ENCODE measurements around the gene NFE2L1. TPM values are rescaled to one million over a fixed set of nuclear protein-coding genes. Genes with fewer than 3 reads are reported as not detected.
A peak's percentile ranks its signal among the peaks of the same experiment; 100 is the strongest.

Gene NFE2L1
- total and polyA plus RNA-seq, 2 experiments from 2014 or later, result 42.4 to 86.4 TPM

- no peaks in the 10 kb centered on the region for H3K36me3 ChIP-seq (replicated peaks; ENCODE audit: insufficient read depth, low read depth)
- H3K4me1 ChIP-seq (ENCODE audit: insufficient read depth), result peaks cover 7% of the 10 kb centered on the region
- peaks cover 19% of the 10 kb centered on the region for H4K20me1 ChIP-seq (ENCODE audit: insufficient read depth, poor library complexity, severe bottlenecking)
- no peak overlapping the region for H2AFZ ChIP-seq
- H3K9me3 ChIP-seq (ENCODE audit: low read depth), result no peaks in the 10 kb centered on the region
- H3K79me2 ChIP-seq, result peaks cover 28% of the 10 kb centered on the region
- TF ChIP-seq CTCF (IDR thresholded peaks at IDR 0.05; ENCODE audit: poor library complexity) (no peak), EZH2phosphoT487 (IDR thresholded peaks at IDR 0.05; ENCODE audit: low read depth, severe bottlenecking, unreplicated experiment) (no peak), EZH2 (IDR thresholded peaks at IDR 0.05; ENCODE audit: borderline replicate concordance) (no peak)
- no peak overlapping the region for H3K4me3 ChIP-seq
- 95% methylated on average over 14 of the region's 14 CpGs for WGBS (ENCODE audit: low lambda C conversion rate, missing lambda C conversion rate)
- DNase-seq (ENCODE audit: low spot score), result no peak
- no peak overlapping the region for H3K4me2 ChIP-seq
- H3K27me3 ChIP-seq, result no peaks in the 10 kb centered on the region
- H3K27ac ChIP-seq, result no peak overlapping the region
- H3K9me2 ChIP-seq (replicated peaks; ENCODE audit: insufficient read depth), result no peaks in the 10 kb centered on the region
These were observed 54.9 kb downstream of the NFE2L1 start for GRCh38 chr17:48102798-48103715.

GRCh38 chr17:48104440-48104839, 56.3 kb downstream of the NFE2L1 start:
- H3K9me2 ChIP-seq (replicated peaks; ENCODE audit: insufficient read depth), result no peaks in the 10 kb centered on the region
- 90% methylated on average over 7 of the region's 7 CpGs for WGBS (ENCODE audit: low lambda C conversion rate, missing lambda C conversion rate)
- no peak overlapping the region for H3K4me2 ChIP-seq
- no peaks in the 10 kb centered on the region for H3K9me3 ChIP-seq (ENCODE audit: low read depth)
- no peak for DNase-seq (ENCODE audit: low spot score)
- H3K36me3 ChIP-seq (replicated peaks; ENCODE audit: insufficient read depth, low read depth), result no peaks in the 10 kb centered on the region
- TF ChIP-seq EZH2phosphoT487 (IDR thresholded peaks at IDR 0.05; ENCODE audit: low read depth, severe bottlenecking, unreplicated experiment) (no peak), CTCF (IDR thresholded peaks at IDR 0.05; ENCODE audit: poor library complexity) (no peak), EZH2 (IDR thresholded peaks at IDR 0.05; ENCODE audit: borderline replicate concordance) (no peak)
- no peak overlapping the region for H3K4me3 ChIP-seq
- H3K4me1 ChIP-seq (ENCODE audit: insufficient read depth), result peaks cover 5% of the 10 kb centered on the region
- H3K79me2 ChIP-seq, result peaks cover 28% of the 10 kb centered on the region
- no peak overlapping the region for H3K27ac ChIP-seq
- H3K27me3 ChIP-seq, result no peaks in the 10 kb centered on the region
- H4K20me1 ChIP-seq (ENCODE audit: insufficient read depth, poor library complexity, severe bottlenecking), result peaks cover 9% of the 10 kb centered on the region
- no peak overlapping the region for H2AFZ ChIP-seq

GRCh38 chr17:48106802-48107136, 58.6 kb downstream of the NFE2L1 start:
- H3K9me2 ChIP-seq (replicated peaks; ENCODE audit: insufficient read depth), result no peaks in the 10 kb centered on the region
- H2AFZ ChIP-seq, result peak overlapping the region; percentile 96
- no peak for TF ChIP-seq EZH2 (IDR thresholded peaks at IDR 0.05; ENCODE audit: borderline replicate concordance)
- no peak for TF ChIP-seq CTCF (IDR thresholded peaks at IDR 0.05; ENCODE audit: poor library complexity)
- TF ChIP-seq EZH2phosphoT487 (IDR thresholded peaks at IDR 0.05; ENCODE audit: low read depth, severe bottlenecking, unreplicated experiment), result no peak
- H3K79me2 ChIP-seq, result peaks cover 36% of the 10 kb centered on the region
- no peaks in the 10 kb centered on the region for H3K27me3 ChIP-seq
- 66% methylated on average over 13 of the region's 13 CpGs for WGBS (ENCODE audit: low lambda C conversion rate, missing lambda C conversion rate)
- no peak for DNase-seq (ENCODE audit: low spot score)
- peak overlapping the region; percentile 58 for H3K4me3 ChIP-seq
- peak overlapping the region; percentile 84 for H3K4me2 ChIP-seq
- H3K36me3 ChIP-seq (replicated peaks; ENCODE audit: insufficient read depth, low read depth), result no peaks in the 10 kb centered on the region
- no peaks in the 10 kb centered on the region for H4K20me1 ChIP-seq (ENCODE audit: insufficient read depth, poor library complexity, severe bottlenecking)
- H3K9me3 ChIP-seq (ENCODE audit: low read depth), result no peaks in the 10 kb centered on the region
- H3K4me1 ChIP-seq (ENCODE audit: insufficient read depth), result no peaks in the 10 kb centered on the region
- peak overlapping the region; percentile 90 for H3K27ac ChIP-seq

All from hepatocyte (in vitro differentiated cells).